HCT116 (cell line): Measurements from ENCODE around the gene CACNA1S.

Source experiments
- EZH2 ChIP-seq: fragments of 200-600 bp; sonication (generic); IDR thresholded peaks from 2 replicates; pipeline ENCODE4 v1.6.1; 2017; ENCODE audit warnings: antibody characterized with exemption, mixed run types
- EZH2phosphoT487 ChIP-seq: fragments of 200-600 bp; IDR thresholded peaks from 2 replicates; pipeline ENCODE4 v1.6.1; 2018; ENCODE audit warnings: antibody characterized with exemption, borderline replicate concordance
- MAX ChIP-seq: IDR thresholded peaks from 2 replicates; pipeline ENCODE4 v1.6.1; 2012
- POLR2A ChIP-seq: IDR thresholded peaks from 2 replicates; pipeline ENCODE4 v1.7.0; 2011; ENCODE audit warnings: borderline replicate concordance; ENCODE audit not compliant: insufficient read depth, insufficient read length; ENCODE audit errors: extremely low read depth
- RAD21 ChIP-seq: IDR thresholded peaks from 2 replicates; pipeline ENCODE4 v1.6.1; 2012; ENCODE audit warnings: low read depth, mild to moderate bottlenecking
- REST ChIP-seq: IDR thresholded peaks from 2 replicates; pipeline ENCODE4 v1.6.1; 2012; ENCODE audit warnings: low read depth
- SP1 ChIP-seq: IDR thresholded peaks from 2 replicates; pipeline ENCODE4 v1.6.1; 2012; ENCODE audit warnings: low read depth
- ZNF274 ChIP-seq: fragments of 200-500 bp; sonication (Bioruptor generic); IDR thresholded peaks from 2 replicates; pipeline ENCODE4 v1.6.1; 2014; ENCODE audit warnings: mild to moderate bottlenecking, low read depth, low read length, inconsistent platforms
- TF ChIP-seq, protein P1 (sequence below), 3 experiments: fragments of 200-600 bp in 1 of 3; sonication (generic) in 1 of 3; IDR thresholded peaks in 2 of 3; conservative IDR thresholded peaks in 1 of 3; 2 replicates each; pipeline ENCODE4 v1.5.1; 2012 to 2017; ENCODE audit warnings: low read depth in 2 of 3, low read length in 2 of 3, antibody characterized with exemption in 1 of 3, borderline replicate concordance in 1 of 3, control low read depth in 1 of 3, mild to moderate bottlenecking in 1 of 3, mixed read lengths in 1 of 3, mixed run types in 1 of 3, moderate library complexity in 1 of 3; ENCODE audit not compliant: insufficient read depth in 1 of 3

GRCh38 chr1:201137579-201138310, 25.5 kb upstream of the CACNA1S start:
- no peak for TF ChIP-seq EZH2
- TF ChIP-seq, protein P1, sequence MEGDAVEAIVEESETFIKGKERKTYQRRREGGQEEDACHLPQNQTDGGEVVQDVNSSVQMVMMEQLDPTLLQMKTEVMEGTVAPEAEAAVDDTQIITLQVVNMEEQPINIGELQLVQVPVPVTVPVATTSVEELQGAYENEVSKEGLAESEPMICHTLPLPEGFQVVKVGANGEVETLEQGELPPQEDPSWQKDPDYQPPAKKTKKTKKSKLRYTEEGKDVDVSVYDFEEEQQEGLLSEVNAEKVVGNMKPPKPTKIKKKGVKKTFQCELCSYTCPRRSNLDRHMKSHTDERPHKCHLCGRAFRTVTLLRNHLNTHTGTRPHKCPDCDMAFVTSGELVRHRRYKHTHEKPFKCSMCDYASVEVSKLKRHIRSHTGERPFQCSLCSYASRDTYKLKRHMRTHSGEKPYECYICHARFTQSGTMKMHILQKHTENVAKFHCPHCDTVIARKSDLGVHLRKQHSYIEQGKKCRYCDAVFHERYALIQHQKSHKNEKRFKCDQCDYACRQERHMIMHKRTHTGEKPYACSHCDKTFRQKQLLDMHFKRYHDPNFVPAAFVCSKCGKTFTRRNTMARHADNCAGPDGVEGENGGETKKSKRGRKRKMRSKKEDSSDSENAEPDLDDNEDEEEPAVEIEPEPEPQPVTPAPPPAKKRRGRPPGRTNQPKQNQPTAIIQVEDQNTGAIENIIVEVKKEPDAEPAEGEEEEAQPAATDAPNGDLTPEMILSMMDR (IDR thresholded peaks at IDR 0.05 in 2 of 3, conservative IDR thresholded peaks at IDR 0.05 in 1 of 3; ENCODE audit: borderline replicate concordance in 1 of 3, insufficient read depth in 1 of 3, low read depth in 2 of 3, low read length in 2 of 3), result no peak
- no peak for TF ChIP-seq REST
- TF ChIP-seq POLR2A, result no peak
- TF ChIP-seq ZNF274, result no peak
- no peak for TF ChIP-seq EZH2phosphoT487
- TF ChIP-seq RAD21, result no peak
- TF ChIP-seq SP1, result no peak
- TF ChIP-seq MAX, result no peak
